AG04449 (cell line): ENCODE measurements around the gene SEMA3C.

ENCODE experiments used
- CTCF ChIA-PET: fragments of 350-600 bp; formaldehyde crosslinking; extraction: SDS; loops from one replicate; lab custom pipeline; 2021; ENCODE audit warnings: antibody characterized with exemption; lab: Yijun Ruan, JAX
- POLR2A ChIA-PET: fragments of 400-600, 350-600 bp; formaldehyde crosslinking; extraction: SDS; loops from one replicate; lab custom pipeline; 2020; ENCODE audit warnings: antibody characterized with exemption, inconsistent platforms; lab: Yijun Ruan, JAX
- DNase-seq: peaks from one replicate; pipeline ENCODE4 v3.0.0-alpha.2; 2010; ENCODE audit warnings: low read depth, low spot score
- H3K4me3 ChIP-seq: 2 replicates; pipeline ENCODE4 v1.5.1; 2011; ENCODE audit warnings: low read depth, mild to moderate bottlenecking, control low read depth, low read length
- TF ChIP-seq, protein P1 (sequence below): IDR thresholded peaks from one replicate; pipeline ENCODE4 v1.5.1; 2011; ENCODE audit warnings: mild to moderate bottlenecking, moderate library complexity, low read length, control low read depth, inconsistent platforms; ENCODE audit not compliant: insufficient read depth; ENCODE audit errors: missing control alignments

SEMA3C gene

DNA sequence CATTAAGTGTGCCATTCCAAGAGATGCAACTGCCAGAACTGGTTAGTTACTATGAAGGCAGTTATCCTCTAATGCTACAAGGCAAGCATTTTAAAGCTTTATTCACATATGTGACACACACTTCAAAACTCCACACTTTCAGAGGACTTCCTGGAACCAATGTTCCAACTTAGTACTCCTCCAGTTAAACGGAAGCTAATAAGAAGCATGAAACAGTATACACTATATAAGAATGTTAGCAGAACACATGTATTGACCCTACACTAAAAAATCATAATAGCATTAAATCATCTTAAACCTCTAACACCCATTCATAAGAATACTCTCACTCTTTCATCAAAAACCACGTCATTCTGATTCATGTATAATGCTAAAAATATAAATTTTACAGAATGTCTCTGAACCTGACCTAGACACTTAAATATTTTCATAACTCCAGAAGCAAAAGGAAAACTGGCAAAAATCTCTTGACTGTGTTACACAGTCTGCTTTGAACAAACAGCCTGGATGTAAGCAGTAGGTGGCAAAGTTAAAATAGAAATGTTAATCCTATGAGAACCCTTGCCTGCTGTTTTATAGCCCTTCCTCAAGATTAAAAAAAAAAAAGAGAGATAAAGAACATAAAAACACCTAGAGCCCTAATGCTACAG lies 135.0 kb downstream of the SEMA3C start:
- POLR2A ChIA-PET: interaction anchor here (1.4 kb wide), 1 partner anchor 61 kb away, joined by 3 read pairs; no protein-coding TSS in a partner anchor
- no peak overlapping the region for H3K4me3 ChIP-seq
- CTCF ChIA-PET: interaction anchor here (0.7 to 1.1 kb wide), 3 partner anchors 48 to 686 kb away, joined by 3 read pairs; no protein-coding TSS in a partner anchor
- TF ChIP-seq, protein P1, sequence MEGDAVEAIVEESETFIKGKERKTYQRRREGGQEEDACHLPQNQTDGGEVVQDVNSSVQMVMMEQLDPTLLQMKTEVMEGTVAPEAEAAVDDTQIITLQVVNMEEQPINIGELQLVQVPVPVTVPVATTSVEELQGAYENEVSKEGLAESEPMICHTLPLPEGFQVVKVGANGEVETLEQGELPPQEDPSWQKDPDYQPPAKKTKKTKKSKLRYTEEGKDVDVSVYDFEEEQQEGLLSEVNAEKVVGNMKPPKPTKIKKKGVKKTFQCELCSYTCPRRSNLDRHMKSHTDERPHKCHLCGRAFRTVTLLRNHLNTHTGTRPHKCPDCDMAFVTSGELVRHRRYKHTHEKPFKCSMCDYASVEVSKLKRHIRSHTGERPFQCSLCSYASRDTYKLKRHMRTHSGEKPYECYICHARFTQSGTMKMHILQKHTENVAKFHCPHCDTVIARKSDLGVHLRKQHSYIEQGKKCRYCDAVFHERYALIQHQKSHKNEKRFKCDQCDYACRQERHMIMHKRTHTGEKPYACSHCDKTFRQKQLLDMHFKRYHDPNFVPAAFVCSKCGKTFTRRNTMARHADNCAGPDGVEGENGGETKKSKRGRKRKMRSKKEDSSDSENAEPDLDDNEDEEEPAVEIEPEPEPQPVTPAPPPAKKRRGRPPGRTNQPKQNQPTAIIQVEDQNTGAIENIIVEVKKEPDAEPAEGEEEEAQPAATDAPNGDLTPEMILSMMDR: no peak
- DNase-seq: no peak

DNA sequence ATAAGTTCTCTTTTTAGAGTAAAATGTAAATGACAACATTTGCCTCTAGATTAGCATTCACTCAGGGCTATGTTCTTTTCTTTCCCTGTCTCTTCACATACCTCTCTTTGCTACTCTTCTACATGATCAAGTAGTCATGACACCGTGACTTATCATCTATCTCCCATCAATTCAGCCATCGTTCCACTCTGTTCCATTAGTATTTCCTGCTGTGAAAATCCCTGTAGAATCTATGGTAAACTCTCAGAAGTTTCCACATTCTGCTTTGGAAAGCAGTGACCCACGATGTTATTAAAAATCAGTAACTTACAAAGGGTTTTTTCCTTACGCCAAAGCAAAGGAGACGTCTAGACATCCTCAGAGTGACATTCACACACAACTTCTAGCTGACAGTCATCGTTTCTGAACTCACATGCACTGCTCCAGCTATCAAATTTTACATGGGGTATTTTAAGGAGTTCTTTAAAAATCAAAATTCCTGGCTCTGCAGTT lies 135.6 kb downstream of the SEMA3C start:
- H3K4me3 ChIP-seq: no peak overlapping the region
- ChIA-PET CTCF (interaction anchor here (1.0 to 1.1 kb wide), 2 partner anchors 674 to 686 kb away, joined by 3 read pairs; no protein-coding TSS in a partner anchor), POLR2A (interaction anchor here (1.4 kb wide), 1 partner anchor 60 kb away, joined by 3 read pairs; no protein-coding TSS in a partner anchor)
- DNase-seq: no peak
- TF ChIP-seq, protein P1: no peak

DNA sequence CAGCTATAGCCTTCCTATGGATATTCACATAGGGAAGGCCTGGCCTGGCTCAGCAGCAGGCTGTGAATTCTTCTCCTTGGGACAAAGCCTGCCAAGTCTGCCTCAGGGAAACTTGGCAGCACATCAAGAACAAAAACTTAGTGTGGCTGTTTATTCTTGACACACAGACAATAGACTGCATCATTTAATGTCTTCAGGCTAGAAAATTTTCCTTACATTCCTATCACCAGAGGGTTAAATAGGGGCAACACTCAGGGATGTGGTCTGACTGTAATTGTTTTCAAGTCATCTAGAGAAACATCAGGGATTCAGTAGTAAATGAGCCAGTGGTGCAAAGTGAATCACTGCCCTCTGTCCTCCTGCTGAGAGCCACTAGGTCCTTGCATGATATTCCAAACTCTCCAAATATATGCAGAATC lies 137.3 kb downstream of the SEMA3C start:
- TF ChIP-seq, protein P1: no peak
- POLR2A ChIA-PET: no interaction called here
- no peak for DNase-seq
- CTCF ChIA-PET: interaction anchor here (2.0 kb wide), 1 partner anchor 10 kb away, joined by 5 read pairs; no protein-coding TSS in a partner anchor
- H3K4me3 ChIP-seq: no peak overlapping the region

DNA sequence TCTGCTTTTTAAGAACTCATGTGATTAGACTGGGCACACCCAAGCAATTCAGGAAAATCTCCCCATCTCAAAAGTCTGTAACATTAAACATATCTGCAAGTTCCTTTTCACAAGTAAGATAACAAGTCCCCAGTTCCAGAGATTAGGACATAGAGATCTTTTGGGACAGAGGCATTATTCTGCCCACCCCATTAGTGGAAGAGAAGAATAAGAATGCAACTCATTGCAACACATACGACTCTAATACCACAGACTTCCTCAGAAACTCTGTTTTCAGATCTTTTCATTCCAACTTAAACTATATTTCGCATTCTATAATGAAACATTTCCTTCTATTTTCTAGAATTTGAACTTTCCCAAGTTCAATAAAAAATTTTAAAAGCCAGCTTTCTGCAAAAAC lies 137.7 kb downstream of the SEMA3C start:
- CTCF ChIA-PET: interaction anchor here (2.0 kb wide), 1 partner anchor 10 kb away, joined by 5 read pairs; no protein-coding TSS in a partner anchor
- POLR2A ChIA-PET: no interaction called here
- DNase-seq: no peak

DNA sequence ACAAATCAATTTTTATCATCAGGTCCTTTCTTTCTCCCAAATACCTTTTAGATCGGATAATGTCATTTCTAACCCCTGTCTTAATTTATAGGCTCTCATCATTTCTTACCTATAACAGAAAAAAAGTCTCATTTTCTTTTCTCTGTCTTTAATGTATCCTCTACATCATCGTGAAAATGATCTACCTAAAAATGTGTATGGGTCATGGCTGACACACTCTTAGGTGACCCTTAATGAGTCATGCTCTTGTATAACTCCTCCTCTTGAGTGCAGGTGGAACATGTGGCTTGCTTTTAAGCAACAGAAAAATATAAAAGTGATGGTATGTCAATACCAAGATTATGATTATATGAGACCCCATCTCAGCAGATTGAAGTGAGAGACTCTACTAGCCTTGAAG lies 139.4 kb downstream of the SEMA3C start:
- DNase-seq: no peak
- TF ChIP-seq, protein P1: no peak
- no peak overlapping the region for H3K4me3 ChIP-seq
- POLR2A ChIA-PET: no interaction called here
- CTCF ChIA-PET: no interaction called here

More for the DNA sequence above, 137.7 kb downstream of the SEMA3C start:
- TF ChIP-seq, protein P1: no peak
- H3K4me3 ChIP-seq: no peak overlapping the region

DNA sequence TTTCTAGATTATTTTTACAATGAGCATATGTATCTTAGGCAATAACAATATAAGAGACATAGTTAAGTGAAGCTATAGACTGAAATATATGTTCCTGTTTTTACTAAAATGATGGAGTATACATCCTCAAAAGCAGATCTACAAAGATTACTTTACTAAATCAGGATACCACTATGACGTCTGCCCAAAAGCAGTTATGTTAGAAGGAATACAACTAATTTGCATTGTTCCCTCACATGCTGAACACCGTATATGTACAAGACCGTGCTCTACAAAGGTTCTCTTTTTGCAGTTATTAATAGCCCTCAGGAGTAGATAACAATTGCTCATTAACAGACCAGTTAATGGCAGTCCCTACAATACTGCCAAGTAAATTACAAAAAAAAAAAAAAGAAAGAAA lies 143.0 kb downstream of the SEMA3C start:
- ChIA-PET CTCF (no interaction called here), POLR2A (no interaction called here)
- DNase-seq: no peak
- TF ChIP-seq, protein P1: no peak
- H3K4me3 ChIP-seq: no peak overlapping the region
